ENCODE measurements around the gene ZSCAN21.

Gene ZSCAN21

DNA sequence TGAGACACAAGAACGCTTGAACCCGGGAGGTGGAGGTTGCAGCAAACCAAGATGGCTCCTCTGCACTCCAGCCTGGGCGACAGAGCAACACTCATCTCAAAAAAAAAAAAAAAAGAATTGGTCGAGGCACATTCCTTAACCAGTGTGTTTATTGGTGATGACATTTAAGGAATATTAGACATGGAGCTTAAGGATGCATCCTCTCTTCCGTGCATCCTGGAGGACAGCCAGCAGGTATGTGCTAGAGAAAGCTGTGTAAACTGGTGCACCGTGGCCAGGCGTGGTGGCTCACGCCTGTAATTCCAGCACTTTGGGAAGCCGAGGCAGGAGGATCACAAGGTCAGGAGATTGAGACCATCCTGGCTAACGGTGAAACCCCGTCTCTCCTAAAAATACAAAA is 22.4 kb upstream of the ZSCAN21 start:
- DNase-seq (ENCODE audit: low spot score): no peak

DNA sequence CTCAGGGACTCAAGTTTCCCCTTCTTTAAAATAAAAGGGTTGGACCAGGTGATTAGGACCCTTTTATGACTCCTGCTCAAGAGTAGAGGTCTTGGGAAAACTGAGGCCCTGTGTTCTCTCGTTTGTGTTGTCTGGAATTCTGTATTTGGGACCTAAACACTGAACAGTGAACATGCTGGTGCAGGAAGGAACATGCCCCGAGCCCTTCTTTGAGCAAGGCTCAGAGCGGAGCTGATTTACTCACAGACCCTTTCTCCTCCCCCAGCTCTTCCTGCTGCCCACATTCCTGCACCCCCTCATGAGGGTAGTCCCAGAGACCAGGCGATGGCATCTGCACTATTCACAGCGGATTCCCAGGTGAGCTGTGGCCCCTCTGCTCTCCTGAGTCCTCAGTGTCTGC is 20.0 kb upstream of the ZSCAN21 start:
- no peak for DNase-seq (ENCODE audit: low spot score)

DNA sequence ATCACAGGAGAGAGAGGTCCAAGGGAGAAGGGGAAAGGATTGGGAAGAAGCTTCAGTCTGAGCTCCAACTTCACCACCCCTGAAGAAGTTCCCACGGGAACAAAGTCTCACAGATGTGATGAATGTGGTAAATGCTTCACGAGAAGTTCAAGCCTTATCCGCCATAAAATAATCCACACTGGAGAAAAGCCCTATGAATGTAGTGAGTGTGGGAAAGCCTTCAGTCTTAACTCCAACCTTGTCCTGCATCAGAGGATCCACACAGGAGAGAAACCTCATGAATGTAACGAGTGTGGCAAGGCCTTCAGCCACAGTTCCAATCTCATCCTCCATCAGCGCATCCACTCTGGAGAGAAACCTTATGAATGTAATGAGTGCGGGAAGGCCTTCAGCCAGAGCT is 16.0 kb upstream of the ZSCAN21 start:
- DNase-seq (ENCODE audit: low spot score): no peak

DNA sequence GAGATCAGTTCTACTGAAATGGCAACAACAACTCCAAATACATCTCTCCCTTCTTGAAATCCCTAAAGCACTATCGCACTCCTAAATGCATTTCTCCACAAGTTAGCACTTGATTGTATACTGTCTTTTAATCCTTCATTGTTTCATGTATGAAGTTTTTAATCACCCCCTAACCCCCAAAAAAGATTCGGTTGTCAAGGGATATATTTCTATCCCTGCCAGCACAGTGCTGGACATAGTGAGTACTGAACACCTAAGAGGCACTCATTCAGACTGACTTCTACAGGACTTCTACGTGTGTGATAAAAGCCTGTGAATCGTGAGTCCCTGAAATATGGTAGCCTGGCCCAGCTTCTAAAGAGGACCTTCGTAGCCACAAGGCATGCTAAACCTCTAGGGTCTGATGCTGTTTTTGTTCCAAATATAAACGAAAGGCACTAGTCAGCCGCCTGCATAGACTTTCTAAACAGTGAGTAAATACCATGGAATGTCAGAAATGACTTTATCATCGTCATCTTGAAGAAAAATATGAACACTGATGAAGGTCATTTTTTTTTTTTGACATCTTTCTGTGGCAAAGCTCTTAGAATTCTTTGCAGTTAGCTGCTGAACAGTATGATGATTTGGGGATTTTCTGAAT is 14.6 kb upstream of the ZSCAN21 start:
- no peak for DNase-seq (ENCODE audit: low spot score)

DNA sequence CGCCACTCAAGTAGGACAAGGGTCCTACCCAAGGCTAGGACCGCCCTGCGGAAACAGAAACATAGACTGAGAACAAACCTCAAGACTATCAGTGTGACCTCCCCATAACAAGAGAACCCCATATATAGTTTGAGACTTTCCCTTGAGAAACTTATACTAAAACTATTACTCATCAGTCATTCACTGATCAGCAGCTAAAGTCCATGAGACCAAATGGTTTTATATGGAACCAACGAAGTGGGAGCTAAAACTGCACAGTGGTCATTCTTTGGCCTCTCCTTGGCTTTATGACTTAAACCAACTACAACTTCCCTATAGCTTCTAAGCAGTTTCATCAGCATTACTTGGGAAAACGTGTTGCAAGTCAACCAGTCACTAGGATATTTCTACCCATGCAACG is 13.7 kb upstream of the ZSCAN21 start:
- DNase-seq (ENCODE audit: low spot score): no peak

DNA sequence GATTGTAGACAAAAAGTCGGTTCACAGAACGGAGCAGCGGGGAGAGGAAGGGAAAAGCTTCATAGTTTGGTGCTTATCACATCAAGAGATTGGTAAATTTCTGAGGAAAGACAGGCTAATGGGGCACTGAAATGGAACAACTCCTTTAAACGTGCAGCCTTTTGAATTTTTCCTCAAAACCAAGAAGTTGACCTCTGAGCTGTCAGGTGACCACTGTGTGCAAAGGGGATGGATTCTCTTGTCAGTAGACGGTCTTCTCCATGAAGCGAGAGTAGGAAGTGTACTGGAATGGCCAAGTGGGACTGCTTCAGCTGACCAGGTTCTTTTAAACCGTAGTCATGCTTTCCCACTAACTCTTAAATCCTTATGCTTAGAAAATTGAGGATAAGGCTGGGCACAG is 11.2 kb upstream of the ZSCAN21 start:
- DNase-seq (ENCODE audit: low spot score): no peak

DNA sequence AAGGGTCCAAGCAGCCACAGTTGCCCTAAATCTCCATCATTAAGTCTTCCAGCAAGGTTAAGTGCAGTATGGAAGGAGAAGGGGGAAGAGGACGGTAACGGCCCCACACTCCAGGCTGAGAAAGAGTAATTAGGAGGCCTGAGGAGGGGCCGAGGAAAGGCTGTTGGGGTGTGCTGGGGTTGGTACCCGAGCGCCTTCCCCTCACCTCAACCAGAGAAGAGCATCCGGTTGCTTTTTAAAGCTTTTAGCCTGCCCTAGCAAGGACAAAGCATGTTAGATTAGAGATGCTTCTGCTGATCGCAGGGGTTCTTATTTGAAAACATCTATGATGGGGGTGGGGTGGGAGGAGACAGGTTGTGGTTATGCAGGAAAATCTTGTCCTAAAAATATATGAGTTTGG is 9.0 kb upstream of the ZSCAN21 start:
- no peak for DNase-seq (ENCODE audit: low spot score)

DNA sequence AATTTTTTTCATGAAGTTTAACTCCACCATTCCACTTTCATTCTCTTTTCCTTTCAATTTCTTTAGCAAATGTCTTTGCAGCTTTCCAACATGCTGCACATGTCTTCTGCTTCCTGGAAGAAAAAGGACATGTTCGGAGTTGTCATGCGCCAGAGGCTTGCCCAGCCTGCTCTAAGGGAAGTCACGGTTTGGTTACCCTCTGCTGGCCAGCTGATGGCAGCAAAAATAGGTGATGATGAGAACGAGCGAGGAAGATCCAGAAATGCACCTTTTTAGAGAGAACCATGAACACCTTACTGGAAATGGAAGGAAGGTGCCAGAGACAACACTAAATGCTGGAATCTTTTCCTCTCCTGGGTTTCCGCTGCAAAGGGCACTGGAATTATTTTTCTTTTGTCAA is 4.9 kb upstream of the ZSCAN21 start:
- no peak for DNase-seq (ENCODE audit: low spot score)

DNA sequence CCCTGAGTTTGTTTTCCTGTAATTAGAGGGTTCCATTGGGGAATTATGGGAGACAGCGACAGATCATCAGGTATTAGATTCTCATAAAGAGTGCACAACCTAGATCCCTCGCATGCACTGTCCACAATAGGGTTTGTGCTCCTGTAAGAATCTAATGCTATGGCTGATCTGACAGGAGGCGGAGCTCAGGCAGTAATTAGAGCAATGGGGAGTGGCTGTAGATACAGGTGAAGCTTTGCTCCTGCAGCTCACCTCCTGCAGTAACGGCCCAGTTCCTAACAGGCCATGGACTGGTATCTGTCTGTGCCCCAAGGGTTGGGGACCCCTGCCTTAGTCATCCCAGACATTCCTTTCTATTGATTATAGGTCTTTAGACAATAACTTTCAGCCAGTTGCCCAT is 894 bp upstream of the ZSCAN21 start:
- DNase-seq (ENCODE audit: low spot score): no peak

DNA sequence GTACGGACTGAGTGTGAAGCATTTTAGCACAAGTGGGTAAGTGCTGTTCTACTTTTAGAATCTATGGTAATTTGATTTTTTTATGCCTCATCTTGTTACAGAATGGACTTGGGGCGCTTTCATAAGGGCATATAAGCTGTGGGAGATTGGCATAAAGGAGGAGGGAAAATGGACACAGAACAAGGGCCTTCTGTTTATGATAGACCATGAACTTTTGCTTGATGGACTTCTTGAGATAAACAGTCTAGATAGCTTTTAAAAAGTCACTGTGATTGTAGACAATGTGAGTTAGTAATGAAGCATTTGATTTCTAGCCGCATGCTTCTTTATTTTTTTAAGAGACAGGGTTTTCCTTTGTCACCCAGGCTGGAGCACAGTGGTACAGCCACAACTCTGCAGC is 2.0 kb downstream of the ZSCAN21 start:
- no peak for DNase-seq (ENCODE audit: low spot score)

DNA sequence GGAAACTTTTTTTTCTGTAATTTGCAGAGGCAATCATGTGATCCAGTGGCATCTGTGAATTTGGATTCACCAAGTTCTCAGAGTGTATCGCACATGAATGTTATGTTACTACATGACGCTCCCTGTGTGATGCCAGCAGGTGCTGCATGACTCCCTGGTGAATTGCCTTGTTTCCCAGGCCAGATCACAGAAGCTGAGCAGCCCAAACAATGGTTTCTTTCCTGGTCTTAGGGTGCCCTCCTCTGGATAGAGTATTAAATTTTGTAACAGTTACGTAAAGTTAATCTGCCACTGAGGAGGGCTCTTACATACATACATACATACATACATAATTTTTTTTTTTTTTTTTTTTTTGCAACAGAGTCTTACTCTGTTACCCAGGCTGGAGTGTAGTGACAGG is 3.6 kb downstream of the ZSCAN21 start:
- peak; percentile 83 for DNase-seq (ENCODE audit: low spot score)

DNA sequence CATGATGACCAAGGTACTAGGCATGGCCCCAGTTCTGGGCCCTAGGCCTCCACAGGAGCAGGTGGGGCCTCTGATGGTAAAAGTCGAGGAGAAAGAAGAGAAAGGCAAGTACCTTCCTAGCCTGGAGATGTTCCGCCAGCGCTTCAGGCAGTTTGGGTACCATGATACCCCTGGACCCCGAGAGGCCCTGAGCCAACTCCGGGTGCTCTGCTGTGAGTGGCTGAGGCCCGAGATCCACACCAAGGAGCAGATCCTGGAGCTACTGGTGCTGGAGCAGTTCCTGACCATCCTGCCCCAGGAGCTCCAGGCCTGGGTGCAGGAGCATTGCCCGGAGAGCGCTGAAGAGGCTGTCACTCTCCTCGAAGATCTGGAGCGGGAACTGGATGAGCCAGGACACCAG is 7.4 kb downstream of the ZSCAN21 start:
- DNase-seq (ENCODE audit: low spot score): no peak

DNA sequence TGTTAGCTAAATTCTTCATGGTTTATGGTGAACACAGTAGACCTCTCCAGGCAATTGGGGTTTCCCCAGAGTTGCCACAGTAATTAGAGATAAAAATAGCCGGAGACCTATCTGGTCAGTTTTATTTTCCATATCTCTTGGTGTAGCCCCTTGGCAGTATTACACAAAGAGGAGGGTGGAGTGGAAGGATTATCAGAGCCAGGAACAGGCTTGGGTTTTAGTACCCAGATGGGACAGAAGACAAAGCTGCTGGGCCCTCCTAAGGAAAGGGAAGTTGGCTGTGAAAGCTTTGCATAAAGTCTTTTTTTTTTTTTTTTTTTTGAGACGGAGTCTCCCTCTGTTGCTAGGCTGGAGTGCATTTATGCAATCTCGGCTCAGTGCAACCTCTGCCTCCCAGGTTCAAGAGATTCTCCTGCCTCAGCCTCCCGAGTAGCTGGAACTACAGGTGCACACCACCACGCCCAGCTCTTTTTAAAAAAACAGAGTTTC is 9.7 kb downstream of the ZSCAN21 start:
- no peak for DNase-seq (ENCODE audit: low spot score)

DNA sequence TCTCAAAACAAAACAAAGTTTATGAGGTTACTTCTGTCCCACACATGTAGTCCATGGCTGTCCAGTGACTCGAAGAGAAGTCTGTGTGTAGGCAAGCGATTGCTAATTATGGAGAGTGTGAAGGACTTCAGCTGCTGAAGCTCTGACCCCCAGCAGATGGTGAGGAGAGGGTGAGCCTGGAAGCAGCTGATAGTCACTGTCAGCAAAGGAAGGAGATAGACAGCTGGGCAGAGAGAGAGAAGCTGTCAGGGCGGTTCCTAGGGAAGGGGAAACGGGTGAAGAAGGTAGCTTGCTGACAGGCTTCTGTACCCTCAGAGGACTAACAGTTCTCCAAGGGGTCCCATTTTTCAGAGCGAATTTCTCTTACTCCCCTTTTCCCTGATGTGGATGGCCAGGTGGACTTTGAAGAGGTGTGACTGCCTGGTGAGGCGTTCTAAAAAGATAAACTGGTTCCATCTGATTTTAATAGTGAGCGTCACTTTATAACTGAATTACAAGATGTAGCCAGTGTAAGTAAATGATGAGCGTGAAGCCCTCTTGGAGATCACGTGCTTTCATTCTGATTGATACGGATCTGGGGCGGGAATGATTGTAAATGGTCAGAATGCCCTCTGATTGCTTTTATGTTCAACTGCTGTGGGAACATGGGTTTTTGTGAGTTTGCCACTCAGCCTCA is 12.1 kb downstream of the ZSCAN21 start:
- DNase-seq (ENCODE audit: low spot score): no peak

DNA sequence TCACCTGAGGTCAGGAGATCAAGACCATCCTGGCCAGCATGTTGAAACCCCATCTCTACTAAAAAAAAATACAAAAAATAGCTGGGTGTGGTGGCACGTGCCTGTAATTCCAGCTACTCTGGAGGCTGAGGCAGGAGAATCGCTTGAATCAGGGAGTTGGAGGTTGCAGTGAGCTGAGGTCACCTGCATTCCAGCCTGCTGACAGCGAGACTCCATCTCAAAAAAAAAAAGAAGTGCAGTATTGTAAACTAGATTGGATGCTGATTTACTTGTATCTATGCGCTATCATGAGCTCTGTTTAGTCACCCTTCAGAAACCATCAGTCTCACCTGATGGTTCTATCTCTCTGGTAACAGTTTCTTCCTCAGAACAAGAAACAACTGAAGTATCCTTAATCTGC is 13.8 kb downstream of the ZSCAN21 start:
- DNase-seq (ENCODE audit: low spot score): no peak

DNA sequence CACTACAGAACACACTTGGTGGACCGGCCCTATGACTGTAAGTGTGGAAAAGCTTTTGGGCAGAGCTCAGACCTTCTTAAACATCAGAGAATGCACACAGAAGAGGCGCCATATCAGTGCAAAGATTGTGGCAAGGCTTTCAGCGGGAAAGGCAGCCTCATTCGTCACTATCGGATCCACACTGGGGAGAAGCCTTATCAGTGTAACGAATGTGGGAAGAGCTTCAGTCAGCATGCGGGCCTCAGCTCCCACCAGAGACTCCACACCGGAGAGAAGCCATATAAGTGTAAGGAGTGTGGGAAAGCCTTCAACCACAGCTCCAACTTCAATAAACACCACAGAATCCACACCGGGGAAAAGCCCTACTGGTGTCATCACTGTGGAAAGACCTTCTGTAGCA is 14.6 kb downstream of the ZSCAN21 start:
- DNase-seq (ENCODE audit: low spot score): no peak

DNA sequence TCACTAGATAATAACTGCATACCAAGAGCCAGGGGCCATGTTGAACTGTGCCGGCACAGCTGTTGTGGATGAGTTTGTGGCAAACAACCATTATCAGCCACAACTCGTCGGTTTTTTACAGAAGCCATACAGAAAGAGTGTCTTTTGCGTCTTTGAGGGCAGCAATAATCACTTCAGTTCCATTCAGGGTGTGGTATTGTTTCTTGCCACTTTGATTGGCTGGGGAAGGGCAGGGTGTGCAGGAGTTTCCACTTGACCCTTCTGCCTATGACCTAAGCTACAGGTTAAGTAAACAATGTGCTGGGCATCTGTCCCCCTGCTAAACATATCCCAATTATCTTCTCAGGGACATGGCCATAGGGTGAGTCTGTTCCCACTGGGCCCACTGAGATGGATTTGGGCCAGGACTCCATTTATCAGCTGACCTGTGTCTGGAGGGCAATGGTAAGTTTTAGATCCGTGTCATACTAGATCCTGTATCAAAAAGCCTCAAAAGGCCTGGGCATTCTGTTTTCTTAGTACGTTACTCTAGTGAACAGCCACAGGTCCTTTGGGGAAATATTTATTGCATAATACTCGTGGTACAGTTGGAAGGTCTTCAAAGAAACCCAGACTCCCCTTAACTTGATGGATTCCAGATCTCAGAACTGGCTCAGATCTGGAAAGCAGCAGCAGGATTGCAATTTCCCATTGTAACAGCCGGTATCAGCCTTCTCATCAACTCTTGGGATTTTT is 16.0 kb downstream of the ZSCAN21 start:
- no peak for DNase-seq (ENCODE audit: low spot score)

DNA sequence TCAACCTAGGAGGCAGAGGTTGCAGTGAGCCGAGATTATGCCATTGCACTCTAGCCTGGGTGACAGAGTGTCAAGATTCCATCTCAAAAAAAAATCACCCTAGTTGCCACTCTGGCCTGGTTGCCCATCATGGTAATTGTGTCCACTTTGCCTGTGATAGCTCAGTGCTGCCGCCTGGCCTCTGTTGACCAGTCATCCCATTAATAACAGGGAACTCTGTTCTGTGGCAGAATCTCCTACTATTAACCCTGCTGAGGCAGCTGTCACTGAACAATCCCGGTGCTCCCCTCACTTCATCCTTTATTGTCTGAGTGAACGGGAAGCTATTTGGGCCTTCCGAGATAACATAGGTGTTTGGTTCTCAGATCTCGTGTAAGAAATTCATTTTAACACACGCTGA is 17.4 kb downstream of the ZSCAN21 start:
- no peak for DNase-seq (ENCODE audit: low spot score)

DNA sequence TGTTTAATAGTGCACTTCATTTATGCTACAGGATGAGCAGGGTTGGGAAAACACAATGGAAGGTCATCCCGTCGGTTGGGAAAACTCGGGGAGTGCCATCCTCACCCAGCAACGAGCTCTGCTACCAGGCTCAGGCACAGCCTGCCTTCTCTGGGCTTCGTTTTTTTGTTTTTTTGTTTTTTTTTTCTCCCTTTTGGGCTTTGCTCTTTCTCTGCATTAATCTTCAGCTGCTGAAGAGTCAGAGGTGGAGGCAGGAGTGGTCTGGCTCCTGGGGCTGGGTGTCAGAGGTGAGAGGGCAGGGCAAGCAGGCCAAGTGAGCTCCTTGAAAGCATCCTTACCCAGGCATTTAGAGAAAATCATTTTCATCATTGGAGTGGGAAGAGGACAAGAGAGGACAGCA is 20.4 kb downstream of the ZSCAN21 start:
- DNase-seq (ENCODE audit: low spot score): no peak

DNA sequence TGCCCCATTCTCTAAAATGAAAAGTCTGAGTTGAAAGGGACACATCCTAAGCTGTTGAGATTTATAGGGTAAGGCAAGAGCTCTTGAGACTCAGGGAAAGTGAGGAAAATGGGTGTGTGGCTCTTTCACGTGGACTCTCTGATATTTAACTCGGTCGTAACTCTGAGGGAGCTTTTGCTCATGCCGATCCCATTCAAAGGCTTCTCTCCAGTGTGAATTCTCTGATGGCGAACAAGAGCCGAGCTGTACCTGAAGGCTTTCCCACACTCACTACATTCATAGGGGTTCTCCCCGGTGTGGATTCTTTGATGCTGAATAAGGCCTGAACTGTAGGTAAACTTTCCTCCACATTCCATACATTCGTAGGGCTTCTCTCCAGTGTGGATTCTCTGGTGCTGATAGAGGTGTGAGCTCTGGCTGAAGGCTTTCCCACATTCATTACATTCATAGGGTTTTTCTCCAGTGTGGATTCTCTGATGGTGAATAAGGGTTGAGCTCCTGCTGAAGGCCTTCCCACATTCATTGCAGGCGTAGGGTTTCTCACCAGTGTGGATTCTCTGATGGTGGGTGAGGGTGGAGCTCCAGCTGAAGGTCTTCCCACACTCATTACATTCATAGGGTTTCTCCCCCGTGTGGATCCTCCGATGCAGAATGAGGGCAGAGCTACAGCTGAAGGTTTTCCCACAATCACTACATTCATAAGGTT is 21.6 kb downstream of the ZSCAN21 start:
- DNase-seq (ENCODE audit: low spot score): no peak

DNA sequence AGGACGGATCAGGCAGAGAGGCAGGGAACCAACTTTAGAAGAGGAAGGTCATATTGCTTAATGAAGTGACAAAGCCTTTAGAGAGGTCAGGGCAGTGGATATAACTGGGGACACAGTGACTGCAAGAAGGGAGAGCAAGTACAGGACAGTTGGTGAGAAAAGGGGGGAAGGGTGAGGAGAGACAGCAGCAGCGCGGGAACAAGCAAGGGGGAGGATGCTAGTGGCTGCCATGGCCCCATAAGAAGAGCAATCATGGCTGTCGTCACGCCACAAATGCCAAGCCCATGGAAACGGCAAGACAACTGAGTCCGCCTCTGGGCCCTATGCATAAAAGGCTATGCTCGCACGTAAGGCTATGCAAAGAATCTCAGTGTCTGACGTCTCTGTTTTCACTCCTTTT is 22.9 kb downstream of the ZSCAN21 start:
- no peak for DNase-seq (ENCODE audit: low spot score)

DNA sequence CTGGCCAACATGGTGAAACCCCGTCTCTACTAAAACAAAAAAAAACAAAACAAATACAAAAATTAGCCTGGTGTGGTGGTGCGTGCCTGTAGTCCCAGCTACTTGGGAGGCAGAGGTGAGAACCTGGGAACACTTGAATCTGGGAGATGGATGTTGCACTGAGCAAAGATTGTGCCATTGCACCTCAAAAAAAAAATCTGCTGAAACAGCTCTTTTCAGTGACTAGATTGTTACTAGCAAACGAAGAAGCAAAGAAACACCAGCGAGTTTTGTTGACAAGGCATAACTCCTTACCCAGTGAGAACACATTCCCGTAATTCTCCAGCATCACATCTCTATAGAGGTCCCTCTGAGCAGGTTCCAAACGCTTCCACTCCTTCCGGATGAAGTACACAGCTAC is 25.3 kb downstream of the ZSCAN21 start:
- DNase-seq (ENCODE audit: low spot score): no peak

DNA sequence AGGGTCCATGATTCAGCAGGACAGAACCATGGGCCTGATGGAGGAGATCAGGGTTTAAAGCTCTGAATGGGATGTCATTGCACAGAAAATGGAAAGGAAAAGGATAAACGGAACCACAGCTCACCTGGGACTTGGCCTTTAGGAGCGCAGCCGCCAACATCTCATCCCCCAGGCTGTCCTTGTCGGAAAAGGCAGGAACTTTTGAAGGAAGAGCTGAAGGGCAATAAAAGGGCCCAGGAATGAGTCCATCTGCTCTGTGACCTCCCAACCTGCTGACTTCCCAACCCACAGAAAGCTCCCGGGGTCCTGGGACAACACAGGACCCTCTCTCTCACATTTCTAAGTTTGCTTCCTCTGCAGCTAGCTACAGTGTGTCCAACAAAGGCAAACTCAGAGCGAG is 25.8 kb downstream of the ZSCAN21 start:
- no peak for DNase-seq (ENCODE audit: low spot score)

Measured in HuH-7 (cell line).